ENCODE data around the gene MRPS6.

DNA sequence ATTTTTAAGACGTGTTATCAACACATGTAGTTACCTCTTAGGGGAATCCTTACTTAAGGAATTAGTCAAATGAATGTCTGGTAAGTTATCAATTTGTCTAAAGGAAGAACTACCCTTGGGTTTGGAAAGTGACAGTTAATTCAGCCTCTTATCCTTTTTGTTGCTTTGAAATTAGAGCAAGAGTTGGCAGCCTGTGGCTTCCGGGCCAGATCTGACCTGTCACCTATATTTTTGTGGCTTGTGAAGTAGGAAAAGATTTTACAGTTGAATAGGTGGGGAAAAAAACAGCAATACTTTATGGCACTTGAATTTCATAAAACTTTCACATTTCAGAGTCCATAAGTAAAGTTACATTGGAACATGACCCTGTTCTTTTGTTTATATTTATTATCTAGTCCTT lies 5.5 kb downstream of the MRPS6 start:
- no peak for TF ChIP-seq CTCF (IDR thresholded peaks at IDR 0.05)
- TF ChIP-seq EP300 (IDR thresholded peaks at IDR 0.05), result no peak
- no peak for TF ChIP-seq POLR2A (IDR thresholded peaks at IDR 0.05; ENCODE audit: low read depth)
- no peak for TF ChIP-seq POLR2AphosphoS5 (IDR thresholded peaks at IDR 0.05)

Measured in esophagus muscularis mucosa (tissue), 4 donors.